AG08396 (cell line): Measurements from ENCODE around the gene PELI2.

Source experiments
- DNase-seq: peaks from one replicate; pipeline ENCODE4 v3.0.0; 2012; ENCODE audit warnings: low spot score, mixed read lengths

PELI2 gene

DNA sequence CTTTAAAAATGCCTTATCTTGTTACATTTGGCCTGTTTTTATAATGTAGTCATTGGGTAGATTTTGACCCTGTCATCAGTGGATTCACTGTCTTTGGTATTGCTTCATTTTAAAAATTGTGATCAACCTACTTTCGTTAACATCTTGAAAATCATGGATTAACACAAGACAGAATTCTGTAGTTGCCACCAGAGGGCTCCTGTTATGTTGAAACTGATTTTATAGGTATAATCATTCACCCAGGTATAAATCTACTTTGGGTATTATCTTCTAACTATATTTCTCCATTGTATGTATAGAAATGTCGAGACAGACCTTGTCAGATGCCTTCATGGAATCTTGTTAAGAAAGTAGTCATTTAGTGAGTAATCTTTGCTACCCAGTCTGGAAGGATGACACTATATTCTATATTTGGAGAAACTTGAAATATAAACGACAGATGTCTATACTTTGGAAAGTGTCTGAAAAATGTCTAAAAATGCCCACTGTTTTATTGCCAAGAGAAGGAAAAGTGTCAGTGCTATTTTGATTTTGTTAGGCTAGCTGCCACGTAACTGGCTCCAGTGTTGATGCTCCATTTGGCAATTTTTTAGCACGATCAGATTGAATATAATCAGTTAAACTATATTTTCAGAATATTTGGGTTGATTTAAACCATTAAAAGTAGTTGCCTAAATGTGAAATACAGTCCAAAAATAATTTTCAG, 129.4 kb downstream of the PELI2 start:
- no peak for DNase-seq

DNA sequence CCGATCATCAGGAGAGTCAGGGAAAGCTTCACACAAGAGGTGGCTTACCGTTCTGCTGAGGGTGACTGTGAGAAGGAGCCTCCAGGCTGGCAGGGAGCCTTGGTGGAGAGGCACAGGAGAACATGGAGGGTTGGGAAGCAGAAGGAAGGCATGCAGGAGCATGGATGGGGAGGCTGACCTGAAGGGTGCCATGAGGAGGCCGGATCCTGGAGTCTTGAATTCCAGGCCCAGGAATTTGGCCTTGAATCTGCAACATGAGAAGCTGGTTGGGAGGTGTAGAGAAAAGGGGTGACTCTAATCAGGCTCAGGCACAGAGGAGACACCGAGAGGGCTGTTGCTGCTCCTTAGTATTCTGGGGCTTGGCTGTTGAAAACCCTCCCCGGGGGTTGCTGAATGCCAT, 130.2 kb downstream of the PELI2 start:
- DNase-seq: no peak

DNA sequence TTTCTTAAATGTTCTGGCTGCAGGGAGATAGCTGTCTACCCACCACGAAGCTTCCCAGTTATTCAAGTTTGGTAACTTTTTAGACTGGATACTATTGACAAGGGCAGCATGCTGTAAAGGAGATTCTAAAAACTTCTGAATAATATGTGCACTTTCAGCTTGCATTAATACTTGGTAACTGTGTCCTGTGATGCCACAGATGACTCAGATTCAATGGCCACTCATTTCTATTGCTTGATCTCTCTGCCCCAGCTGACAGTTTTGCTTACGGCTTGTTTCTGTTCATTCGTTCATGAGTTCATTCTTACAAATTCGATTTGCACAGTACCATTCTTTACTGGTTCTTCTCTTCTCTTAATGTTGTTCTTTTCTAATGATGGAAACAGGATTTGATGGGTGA, 142.8 kb downstream of the PELI2 start:
- DNase-seq: no peak

DNA sequence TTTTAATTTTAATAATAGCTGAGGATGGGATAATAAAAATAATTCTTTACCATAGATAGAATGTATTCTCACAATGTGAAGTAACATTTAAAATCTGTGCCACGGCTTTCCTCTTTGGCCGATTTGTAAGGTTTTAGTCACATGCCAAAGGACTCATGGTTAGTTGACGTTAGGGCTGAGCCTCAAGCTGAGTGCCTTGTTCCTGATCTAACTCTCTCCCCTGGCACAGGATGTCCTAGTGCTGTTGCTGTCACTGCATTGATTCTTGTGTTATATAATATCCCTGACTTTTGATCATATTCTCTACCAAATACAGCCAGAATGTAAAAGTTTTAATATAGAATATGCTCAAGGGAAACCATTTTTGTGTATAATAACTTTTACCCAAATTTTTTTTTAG, 144.3 kb downstream of the PELI2 start:
- DNase-seq: no peak

DNA sequence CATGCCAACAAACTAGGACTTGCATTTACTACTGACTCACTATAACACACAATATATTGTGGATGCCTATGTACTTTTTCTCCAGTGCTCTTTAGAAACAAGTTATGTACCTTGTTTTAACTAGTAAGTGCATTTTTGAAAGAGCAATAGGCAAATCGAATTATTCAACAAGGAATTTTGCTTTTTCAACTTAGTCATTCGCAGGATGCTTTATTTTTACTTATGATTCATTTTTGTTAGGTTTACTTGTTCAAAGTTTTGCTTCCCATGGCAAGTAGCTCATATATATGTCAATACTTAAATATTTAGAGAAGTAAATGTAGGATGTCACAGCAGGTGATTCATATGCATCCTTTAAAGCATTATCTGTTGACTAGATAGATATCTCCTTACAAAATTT, 149.8 kb downstream of the PELI2 start:
- DNase-seq: no peak

DNA sequence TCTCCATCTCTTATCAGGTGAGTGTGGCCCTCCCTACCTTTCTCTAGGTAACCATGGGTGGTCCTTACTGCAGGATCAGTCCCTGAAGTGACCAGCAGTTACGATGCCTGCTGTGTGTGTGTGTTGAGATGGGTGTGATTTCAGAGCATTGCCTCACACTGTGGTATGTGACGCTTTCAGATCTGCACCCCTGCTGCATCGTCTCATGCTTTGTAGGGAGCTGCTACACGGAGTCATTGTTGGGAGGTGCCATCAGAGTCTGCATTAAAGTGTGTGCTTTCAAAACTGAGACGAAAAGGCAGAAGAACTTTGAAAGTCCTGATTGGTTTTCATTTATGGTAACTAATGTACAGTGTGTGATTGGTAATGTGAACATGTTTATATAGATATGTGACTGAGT, 150.5 kb downstream of the PELI2 start:
- no peak for DNase-seq

DNA sequence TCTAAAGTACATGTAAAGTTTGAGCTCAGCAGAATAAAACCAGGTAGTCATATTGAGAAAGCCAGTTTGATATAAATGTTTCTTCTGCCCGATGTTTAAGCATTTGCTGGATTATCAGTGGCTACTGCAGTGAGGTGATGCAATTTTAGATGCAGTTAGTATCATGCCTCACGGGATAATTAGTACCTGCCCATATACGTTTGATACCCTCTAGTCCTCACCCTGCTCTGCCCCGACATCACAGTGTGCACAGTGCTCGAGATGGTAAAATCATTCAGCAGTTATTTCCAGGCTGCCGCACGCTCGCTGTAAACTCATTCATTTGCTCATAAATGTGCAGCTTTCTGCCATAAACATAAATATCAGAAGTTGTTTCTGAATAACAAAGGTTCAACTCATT, 152.7 kb downstream of the PELI2 start:
- no peak for DNase-seq

DNA sequence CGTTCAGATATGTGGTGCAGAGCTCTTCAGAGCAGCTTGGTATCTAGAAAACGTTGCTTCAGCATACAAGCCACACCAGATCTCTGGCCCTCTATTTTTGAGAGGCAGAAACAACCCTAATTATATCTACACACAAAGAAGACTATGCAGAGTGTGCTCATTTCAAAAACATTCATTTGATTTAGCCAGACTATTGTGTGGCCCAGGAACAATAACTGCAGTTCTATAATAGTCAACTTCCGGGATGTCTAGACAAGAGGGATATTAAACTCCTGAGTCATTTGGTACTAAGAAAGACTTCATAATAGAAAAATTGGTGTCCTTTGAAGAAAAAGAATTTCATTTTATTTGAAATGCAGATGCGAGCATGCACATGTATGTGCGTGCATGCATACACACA, 153.8 kb downstream of the PELI2 start:
- no peak for DNase-seq

DNA sequence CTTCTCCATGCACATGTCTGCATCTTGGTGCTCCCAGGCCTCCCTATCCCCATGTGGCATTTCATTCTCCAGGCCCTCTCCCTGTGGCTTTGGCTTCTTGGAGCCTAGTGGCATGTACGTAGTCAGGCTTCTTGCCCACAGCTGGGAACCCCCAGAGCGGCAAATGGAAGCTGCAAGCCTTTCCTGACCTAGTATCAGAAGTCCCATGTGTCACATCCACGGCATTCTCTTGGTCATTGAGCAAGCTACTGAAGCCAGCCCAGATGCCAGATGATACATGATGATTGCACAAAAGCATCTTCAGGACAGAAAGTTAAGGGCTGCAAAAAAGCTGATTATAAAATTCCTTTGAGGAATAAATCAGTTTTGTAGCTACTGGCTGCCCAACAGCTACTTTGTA, 154.9 kb downstream of the PELI2 start:
- DNase-seq: no peak

DNA sequence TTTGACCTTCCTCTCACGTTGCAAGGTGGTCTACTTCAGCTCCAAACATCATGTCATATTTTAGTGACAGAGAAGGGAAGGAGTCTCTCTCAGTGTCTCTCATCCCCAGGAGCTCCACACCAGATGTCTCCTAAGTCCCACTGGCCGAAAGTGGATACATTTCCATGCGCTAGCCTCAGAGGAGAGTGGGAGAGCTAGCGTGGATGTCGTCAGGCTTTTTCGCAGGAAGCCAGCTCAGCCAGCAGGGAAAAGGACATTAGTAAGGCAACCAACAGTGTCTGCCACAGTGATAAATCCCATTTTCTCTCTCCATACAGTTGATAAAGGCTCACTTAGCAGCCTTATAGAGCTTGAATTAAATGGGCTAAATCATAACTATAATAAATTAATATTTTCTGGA, 155.7 kb downstream of the PELI2 start:
- no peak for DNase-seq

DNA sequence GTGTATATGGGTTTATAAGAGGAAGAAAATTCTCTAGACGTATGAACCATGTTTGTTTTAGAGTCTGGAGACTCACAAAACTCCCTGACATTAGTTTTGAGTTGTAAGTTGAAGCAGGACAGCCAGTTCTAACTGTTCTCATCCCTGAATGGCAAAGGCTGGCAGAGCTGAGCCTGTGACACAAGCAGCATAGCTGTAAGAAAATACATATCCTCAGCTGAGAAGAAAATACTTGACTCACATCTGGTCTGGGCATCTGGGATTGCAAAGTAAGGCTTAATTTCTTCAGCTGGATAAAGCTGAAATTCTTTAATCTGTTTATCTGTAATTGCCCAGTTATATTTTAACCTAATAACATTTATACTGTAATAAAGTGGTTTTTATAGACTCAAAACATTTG, 156.3 kb downstream of the PELI2 start:
- DNase-seq: no peak

DNA sequence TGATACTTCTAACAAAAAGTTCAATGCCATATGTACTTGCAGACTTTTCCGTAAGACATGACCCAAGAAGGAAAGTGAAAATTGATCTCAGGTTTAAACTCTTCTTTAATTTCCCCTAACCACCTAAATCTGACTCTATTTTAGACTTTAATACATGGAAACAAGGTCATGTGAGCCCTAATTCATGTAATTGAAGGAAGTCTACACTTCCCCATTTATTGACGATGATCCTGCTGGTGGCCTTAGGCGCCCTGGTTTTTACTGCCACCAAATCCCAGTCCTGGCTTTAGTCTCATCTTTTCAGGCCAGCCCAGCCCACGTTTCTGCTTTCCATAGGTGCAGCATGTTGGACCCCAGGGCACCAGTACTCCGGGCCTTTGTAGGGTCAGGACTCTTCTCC, 157.9 kb downstream of the PELI2 start:
- no peak for DNase-seq

DNA sequence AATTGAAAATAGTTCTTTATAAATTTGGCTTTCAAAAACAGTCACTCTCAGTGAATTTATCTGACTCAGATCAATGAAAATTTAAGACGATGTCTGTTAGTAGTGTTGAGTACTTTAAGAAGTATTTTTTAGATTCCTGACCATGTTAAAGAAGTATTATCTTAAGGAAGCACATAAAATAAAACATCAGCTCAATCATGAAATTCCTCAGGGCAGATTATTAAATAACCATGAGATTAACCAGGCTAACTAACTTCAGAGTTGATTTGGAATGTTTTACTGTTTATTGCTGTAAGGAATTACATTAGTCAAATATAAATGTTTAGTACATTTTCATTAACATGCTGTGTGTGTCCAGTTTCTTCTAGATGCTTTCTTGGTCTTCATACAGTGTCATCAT, 160.2 kb downstream of the PELI2 start:
- DNase-seq: no peak

DNA sequence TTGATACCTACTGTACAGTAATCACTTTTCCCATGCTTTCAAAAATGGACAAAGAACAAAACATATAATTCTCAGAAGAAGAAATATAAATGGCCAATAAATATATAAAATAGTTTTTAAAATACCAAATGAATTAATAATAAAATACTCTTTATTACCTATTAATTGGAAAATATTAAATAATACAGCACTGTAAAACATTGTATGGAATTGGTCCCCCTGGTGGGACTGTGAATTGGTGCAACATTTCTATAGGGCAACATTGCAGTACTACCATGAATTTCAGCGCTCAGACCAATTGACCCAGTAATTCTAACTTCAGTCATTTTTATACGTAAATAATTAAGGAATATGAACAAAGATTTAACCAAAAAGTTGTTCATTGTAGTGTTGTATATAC, 162.6 kb downstream of the PELI2 start:
- no peak for DNase-seq

DNA sequence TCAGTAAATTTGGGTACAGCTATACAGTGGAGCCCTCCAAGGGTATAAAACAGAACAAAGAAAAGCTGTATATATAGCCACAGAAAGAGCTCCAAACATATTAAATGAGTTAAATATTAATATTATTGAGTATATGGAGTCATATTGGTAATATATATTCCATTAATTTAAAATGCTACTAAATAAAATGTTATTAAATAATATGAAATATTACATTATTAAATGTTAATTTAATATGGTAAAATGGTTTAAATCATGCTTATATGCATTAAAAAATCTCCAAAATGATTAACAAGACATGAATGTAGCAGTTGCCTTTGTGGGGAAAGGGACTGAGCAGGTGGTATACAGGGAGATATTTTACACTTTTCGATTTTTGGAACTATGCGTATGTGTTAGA, 164.0 kb downstream of the PELI2 start:
- DNase-seq: no peak

DNA sequence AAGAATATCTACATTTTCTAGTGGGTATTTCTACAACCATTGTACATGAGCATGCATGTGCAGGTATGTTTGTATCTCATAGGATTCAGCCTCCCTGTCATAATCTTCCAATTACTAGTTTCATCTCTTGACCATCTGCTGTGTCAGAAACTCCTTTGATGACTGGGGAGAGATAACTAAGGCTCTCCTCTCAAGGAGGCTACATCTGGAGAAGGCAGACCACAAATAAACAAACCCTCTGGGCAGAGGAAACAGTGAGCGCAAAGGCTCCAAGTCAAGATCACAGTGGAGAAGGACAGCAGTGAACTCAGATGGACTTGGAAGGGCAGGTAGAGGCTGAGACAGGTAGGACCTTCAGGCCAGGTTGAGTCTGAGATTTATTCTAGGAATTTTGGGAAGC, 166.4 kb downstream of the PELI2 start:
- no peak for DNase-seq

DNA sequence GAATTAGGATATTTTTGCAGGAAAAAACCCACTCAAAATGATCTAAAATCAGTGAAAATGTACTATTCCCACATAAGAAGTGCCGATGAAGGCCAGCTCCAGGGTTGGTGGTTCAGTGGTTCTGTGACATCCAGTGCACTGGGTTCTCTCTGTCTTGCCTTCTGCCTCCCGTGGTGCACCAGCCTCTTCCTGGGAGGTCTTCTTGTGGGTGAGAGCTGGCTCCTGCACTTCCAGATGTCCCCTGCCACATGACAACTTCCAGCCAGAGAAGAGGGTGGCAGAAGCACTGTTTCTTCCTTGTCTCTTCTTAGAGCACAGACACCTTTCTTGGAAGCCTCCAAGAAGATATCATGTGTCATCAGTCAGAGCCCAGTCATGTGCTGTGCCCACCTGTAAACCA, 170.9 kb downstream of the PELI2 start:
- DNase-seq: no peak

DNA sequence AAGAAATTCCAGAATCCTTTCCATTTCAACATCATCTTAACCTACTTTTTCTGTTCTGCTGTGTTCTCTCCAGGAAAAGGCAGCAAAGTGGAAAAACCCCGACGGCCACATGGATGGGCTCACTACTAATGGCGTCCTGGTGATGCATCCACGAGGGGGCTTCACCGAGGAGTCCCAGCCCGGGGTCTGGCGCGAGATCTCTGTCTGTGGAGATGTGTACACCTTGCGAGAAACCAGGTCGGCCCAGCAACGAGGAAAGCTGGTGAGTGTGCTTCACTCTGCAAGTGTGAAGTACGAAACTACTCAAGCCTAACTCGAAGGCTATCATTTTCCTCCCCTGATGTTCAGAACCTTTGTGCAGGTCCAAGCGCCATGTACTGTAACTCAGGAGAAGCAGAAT, 172.0 kb downstream of the PELI2 start:
- DNase-seq: no peak

DNA sequence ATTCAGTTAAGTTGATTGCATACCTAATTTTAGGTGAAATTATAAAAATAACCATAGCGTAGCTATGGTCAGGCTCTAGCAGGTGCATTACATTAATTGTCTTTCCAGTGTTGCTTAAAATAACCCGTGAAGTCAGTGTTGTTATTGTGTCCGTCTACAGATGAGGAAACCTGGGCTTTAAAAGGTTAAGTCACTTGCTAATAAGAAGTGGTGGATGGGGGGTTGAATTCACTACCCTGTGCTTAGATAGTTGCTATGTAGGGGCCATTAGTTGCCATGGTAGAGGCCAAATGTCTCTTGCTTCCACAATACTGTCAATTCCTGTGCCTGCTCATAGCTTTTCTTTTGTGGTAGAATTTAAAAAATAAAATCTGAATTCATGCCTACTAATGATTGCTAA, 174.8 kb downstream of the PELI2 start:
- no peak for DNase-seq

DNA sequence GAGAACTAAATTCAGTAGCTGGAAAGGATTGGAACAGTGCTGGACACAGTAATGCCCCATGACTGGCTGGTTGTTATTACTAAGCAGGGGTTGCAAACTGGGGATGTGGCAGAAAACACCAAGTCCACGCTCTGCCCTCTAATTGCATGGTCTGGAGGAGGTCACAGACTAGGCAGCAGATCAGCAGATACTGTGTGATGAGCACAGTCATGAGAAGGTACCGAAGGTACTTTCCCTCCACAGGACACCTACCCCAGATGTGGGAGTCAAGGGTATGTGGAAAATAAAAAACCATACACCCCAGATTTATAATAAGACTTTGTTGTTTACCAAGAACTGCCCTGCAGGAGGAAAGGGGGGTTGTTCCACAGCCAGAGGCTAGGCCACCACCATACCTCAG, 175.3 kb downstream of the PELI2 start:
- no peak for DNase-seq

DNA sequence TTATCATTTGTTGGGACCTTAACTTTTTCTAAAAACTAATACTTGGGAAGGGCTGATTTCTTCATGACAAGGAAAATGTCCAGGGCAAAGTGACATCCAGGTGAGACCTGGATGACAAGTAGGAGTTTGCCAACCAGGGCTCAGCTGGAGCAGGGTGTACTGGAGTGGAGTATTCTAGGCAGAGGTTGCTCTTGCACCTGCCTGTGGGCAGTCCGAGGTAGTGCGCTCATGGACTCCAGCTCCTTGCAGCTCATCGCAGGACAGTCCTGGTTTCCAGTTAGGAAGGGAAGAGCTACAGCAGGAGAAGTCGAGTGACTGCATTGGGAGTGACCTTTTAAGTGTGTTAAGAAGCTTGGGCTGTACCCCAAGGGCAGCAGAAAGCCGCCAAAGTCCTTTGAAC, 175.9 kb downstream of the PELI2 start:
- DNase-seq: no peak

DNA sequence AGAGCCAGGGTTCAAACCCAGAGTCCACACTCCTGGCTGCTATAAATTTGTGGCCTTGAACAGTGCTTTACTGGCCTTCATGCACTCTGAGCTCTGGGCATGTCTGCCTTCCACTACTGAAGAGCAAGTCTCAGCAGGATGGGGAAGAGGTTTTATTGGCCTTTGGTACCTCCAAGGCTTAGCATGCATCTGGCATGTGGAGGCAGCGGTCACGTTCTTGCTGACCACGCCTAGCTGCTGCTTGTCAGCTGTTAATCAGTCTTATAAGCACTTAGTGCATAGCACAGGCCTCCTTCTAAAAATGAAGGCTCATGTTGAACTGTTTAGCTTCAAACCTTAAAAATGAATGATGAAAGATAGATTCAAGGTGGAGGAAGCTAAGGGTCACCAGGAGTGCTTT, 177.5 kb downstream of the PELI2 start:
- DNase-seq: no peak

DNA sequence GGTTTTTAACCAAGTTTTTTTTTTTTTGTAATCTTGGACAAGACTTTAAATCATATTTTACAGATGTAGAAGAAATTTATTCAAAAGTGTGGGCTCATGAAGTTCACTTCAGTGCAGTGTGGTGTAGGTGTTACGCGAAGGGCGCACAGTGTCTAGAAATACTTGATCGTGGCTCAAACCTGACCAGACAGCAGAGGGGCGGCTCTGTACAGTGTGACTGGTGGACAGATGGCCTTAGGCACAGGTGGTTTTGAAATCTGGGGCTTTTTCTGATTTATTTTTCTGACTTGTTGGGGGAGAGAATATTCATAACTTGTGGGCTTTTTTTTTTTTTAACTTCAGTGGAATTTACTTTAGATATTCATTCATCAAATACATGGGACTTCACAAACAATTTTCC, 179.2 kb downstream of the PELI2 start:
- DNase-seq: no peak

DNA sequence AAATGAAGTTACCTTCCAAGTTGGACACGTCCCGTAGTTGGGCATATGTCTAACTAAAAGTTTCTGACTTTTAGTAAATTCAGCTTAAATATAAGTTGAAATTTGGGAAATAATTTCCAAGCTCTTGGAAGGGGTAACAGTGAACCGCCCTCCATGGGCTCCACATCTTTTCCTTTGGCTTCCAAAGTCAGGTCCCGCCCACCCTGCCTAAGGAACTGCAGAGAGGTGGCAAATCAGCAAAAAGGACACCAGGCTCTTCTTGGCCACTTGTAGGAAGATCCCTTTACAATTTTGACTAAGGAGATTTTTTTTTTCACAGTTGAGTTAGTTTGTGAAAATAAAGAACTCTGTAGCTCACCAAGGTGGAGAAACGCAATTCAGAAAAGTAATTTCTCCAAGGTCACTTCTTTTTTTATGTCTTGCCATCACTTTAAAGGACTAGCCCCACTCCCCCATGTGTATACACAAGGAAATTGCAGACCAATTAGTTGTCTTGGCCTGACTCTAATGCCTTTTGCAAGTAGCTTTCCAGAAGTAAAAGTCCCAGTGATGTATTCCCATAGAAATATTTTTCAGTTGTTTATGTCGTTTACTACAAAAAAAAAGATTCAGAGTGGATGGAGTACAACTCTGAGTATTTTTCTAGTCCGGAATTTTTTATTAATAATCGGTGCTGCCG, 181.2 kb downstream of the PELI2 start:
- peak; percentile 12 for DNase-seq
